ENCODE measurements around the gene CACNA2D2. TPM values are rescaled to one million over a fixed set of nuclear protein-coding genes. Genes with fewer than 3 reads are reported as not detected.
A peak's percentile ranks its signal among the peaks of the same experiment; 100 is the strongest.

Gene CACNA2D2
- total and polyA plus RNA-seq, 2 of the 13 experiments (the other 11 are each of a cell fraction or from before 2014, with no cell fraction given): not detected

- Histone ChIP-seq H3K4me1 (ENCODE audit: insufficient read depth, low read length) (no peaks in the 10 kb centered on the region), H3K27me3 (ENCODE audit: control insufficient read depth in 1 of 2, insufficient read depth in 2 of 2, low read length in 2 of 2) (peaks cover 0 to 27% of the 10 kb centered on the region in 2 experiments; a peak in 3 of 5 replicates), H3K4me2 (ENCODE audit: low read depth, low read length) (no peak overlapping the region), H3K9me3 (ENCODE audit: low read length) (no peaks in the 10 kb centered on the region), H3K27ac (ENCODE audit: extremely low read length, insufficient read depth, low read length) (no peak overlapping the region), H2AFZ (ENCODE audit: low read length) (no peak overlapping the region), H4K20me1 (ENCODE audit: insufficient read depth, low read length) (no peaks in the 10 kb centered on the region), H3K36me3 (replicated peaks in 1 of 2; ENCODE audit: control insufficient read depth in 1 of 2, insufficient read depth in 2 of 2, low read length in 2 of 2) (no peaks in the 10 kb centered on the region), H3K4me3 (replicated peaks in 1 of 3; ENCODE audit: insufficient read depth in 1 of 3, low read depth in 2 of 3, low read length in 3 of 3) (no peak overlapping the region), H3K9ac (ENCODE audit: insufficient read depth, low read depth, low read length) (no peak overlapping the region), H3K79me2 (ENCODE audit: insufficient read depth, low read length) (no peaks in the 10 kb centered on the region)
- intact Hi-C loops (cut with micrococcal nuclease; ENCODE audit: unreplicated experiment): loop anchor here (1.0 to 10.0 kb wide), 3 partner anchors 23 to 198 kb away; partner anchors contain the start of genes RASSF1 and ZMYND10
- no TSS peak for BruUV-seq (replicated peaks)
- peak; percentile 93 for FAIRE-seq
- in situ Hi-C loops (cut with HindIII; ENCODE audit: extremely low pct_ligation_motif_present, low pct_unique_long_range_greater_than_20kb): loop anchor here (10.0 kb wide), 1 partner anchor 198 kb away; the partner anchor contains the start of genes RASSF1 and ZMYND10
- peak; percentile 40 for DNase-seq (ENCODE audit: low spot score)
- ChIA-PET POLR2A (no interaction called here), CTCF (ENCODE audit: low intra/inter-chr PET ratio, low total read pairs) (interaction anchor here (1.3 to 3.1 kb wide), 3 partner anchors 23 to 195 kb away, joined by 7 to 32 read pairs (median 8); no protein-coding TSS in a partner anchor)
- ATAC-seq: peak; percentile 77
- 14% methylated on average over 1 of the region's 2 CpGs for WGBS (ENCODE audit: low lambda C conversion rate)
- TF ChIP-seq BCL6 (CRISPR knock-in tag; IDR thresholded peaks at IDR 0.05) (no peak), TBX2 (CRISPR knock-in tag; IDR thresholded peaks at IDR 0.05; ENCODE audit: borderline replicate concordance) (0 out of 2 replicates have a peak, but pooled peaks have one; percentile 29), MAFK (conservative IDR thresholded peaks at IDR 0.05 in 1 of 2, IDR thresholded peaks at IDR 0.05 in 1 of 2; ENCODE audit: low read length in 2 of 2) (no peak), HDAC6 (IDR thresholded peaks at IDR 0.05; ENCODE audit: low read depth, low read length) (no peak), ZNF260 (CRISPR knock-in tag; IDR thresholded peaks at IDR 0.05; ENCODE audit: borderline replicate concordance, low read depth) (no peak), ZNF44 (CRISPR knock-in tag; IDR thresholded peaks at IDR 0.05) (no peak), ZNF788 (CRISPR knock-in tag; IDR thresholded peaks at IDR 0.05; ENCODE audit: borderline replicate concordance) (0 out of 2 replicates have a peak, but pooled peaks have one; percentile 32), EED (CRISPR knock-in tag; IDR thresholded peaks at IDR 0.05) (0 out of 2 replicates have a peak, but pooled peaks have one; percentile 35), KLF12 (CRISPR knock-in tag; IDR thresholded peaks at IDR 0.05; ENCODE audit: borderline replicate concordance) (no peak), DMAP1 (CRISPR knock-in tag; IDR thresholded peaks at IDR 0.05) (no peak), RAD21 (CRISPR knock-in tag; IDR thresholded peaks at IDR 0.05) (peak; percentile 63), HNRNPH1 (optimal IDR thresholded peaks at IDR 0.05; ENCODE audit: low read depth, low read length) (no peak), MZF1 (CRISPR knock-in tag; IDR thresholded peaks at IDR 0.05; ENCODE audit: borderline replicate concordance) (no peak), POGK (CRISPR knock-in tag; conservative IDR thresholded peaks at IDR 0.05) (no peak)
- TF ChIP-seq, protein P1, sequence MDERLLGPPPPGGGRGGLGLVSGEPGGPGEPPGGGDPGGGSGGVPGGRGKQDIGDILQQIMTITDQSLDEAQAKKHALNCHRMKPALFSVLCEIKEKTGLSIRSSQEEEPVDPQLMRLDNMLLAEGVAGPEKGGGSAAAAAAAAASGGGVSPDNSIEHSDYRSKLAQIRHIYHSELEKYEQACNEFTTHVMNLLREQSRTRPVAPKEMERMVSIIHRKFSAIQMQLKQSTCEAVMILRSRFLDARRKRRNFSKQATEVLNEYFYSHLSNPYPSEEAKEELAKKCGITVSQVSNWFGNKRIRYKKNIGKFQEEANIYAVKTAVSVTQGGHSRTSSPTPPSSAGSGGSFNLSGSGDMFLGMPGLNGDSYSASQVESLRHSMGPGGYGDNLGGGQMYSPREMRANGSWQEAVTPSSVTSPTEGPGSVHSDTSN (CRISPR knock-in tag; IDR thresholded peaks at IDR 0.05): no peak
- TF ChIP-seq, protein P2, sequence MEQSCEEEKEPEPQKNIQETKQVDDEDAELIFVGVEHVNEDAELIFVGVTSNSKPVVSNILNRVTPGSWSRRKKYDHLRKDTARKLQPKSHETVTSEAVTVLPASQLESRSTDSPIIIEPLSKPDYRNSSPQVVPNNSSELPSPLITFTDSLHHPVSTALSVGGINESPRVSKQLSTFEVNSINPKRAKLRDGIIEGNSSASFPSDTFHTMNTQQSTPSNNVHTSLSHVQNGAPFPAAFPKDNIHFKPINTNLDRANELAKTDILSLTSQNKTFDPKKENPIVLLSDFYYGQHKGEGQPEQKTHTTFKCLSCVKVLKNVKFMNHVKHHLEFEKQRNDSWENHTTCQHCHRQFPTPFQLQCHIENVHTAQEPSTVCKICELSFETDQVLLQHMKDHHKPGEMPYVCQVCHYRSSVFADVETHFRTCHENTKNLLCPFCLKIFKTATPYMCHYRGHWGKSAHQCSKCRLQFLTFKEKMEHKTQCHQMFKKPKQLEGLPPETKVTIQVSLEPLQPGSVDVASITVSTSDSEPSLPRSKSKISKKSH (CRISPR knock-in tag; IDR thresholded peaks at IDR 0.05; ENCODE audit: borderline replicate concordance): no peak
- TF ChIP-seq, protein P3, sequence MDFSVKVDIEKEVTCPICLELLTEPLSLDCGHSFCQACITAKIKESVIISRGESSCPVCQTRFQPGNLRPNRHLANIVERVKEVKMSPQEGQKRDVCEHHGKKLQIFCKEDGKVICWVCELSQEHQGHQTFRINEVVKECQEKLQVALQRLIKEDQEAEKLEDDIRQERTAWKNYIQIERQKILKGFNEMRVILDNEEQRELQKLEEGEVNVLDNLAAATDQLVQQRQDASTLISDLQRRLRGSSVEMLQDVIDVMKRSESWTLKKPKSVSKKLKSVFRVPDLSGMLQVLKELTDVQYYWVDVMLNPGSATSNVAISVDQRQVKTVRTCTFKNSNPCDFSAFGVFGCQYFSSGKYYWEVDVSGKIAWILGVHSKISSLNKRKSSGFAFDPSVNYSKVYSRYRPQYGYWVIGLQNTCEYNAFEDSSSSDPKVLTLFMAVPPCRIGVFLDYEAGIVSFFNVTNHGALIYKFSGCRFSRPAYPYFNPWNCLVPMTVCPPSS (IDR thresholded peaks at IDR 0.05): no peak
Observed at GRCh38 chr3:50542177-50543034, 39.0 kb upstream of the CACNA2D2 start.

Data from HepG2 (cell line).